CD14-positive monocyte (primary cell): ENCODE results near the gene MT1B. TPM values are rescaled to one million over a fixed set of nuclear protein-coding genes. Genes with fewer than 3 reads are reported as not detected.

Experiments
- DNase-seq, 3 donors: peaks; one replicate each; pipeline ENCODE4 v3.0.0-alpha.2; 2011 to 2022
- H2AFZ ChIP-seq: 2 replicates; pipeline ENCODE4 v1.6.0; 2012; ENCODE audit warnings: mild to moderate bottlenecking, low read depth, low read length, inconsistent platforms; ENCODE audit not compliant: insufficient read depth, poor library complexity, severe bottlenecking
- H3K27ac ChIP-seq, 2 donors: 1 replicate in 1 of 2; 2 replicates in 1 of 2; pipeline ENCODE4 v1.5.1; 2012 to 2013; ENCODE audit warnings: low read length in 2 of 2, control low read depth in 1 of 2, inconsistent platforms in 1 of 2, low read depth in 1 of 2, mild to moderate bottlenecking in 1 of 2
- H3K27me3 ChIP-seq, 2 donors: one replicate each; pipeline versions ENCODE4 v1.6.0 to v1.6.1; 2011 to 2013; ENCODE audit warnings: low read length in 2 of 2; ENCODE audit not compliant: control insufficient read depth in 2 of 2, insufficient read depth in 2 of 2
- H3K36me3 ChIP-seq, 2 donors: replicated peaks in 1 of 2; 1 replicate in 1 of 2; 2 replicates in 1 of 2; pipeline versions ENCODE4 v1.5.1 to v1.6.1; 2012 to 2013; ENCODE audit warnings: low read length in 2 of 2, control low read depth in 1 of 2, inconsistent platforms in 1 of 2, mild to moderate bottlenecking in 1 of 2; ENCODE audit not compliant: insufficient read depth in 2 of 2, control insufficient read depth in 1 of 2
- H3K4me1 ChIP-seq, 2 donors: 1 replicate in 1 of 2; 2 replicates in 1 of 2; pipeline versions ENCODE4 v1.5.1 to v1.6.1; 2012 to 2013; ENCODE audit warnings: low read length in 2 of 2, control low read depth in 1 of 2, inconsistent platforms in 1 of 2, mild to moderate bottlenecking in 1 of 2, moderate library complexity in 1 of 2; ENCODE audit not compliant: insufficient read depth in 2 of 2, control insufficient read depth in 1 of 2
- H3K4me2 ChIP-seq: replicated peaks from 2 replicates; pipeline ENCODE3; 2012; ENCODE audit warnings: low read length, moderate library complexity, mild to moderate bottlenecking; ENCODE audit not compliant: poor library complexity, severe bottlenecking; ENCODE audit errors: extremely low read depth
- H3K4me3 ChIP-seq, 3 experiments: fragments of 200-600 bp in 1 of 3; sonication (generic) in 1 of 3; replicated peaks in 1 of 3; 1 replicate in 2 of 3; 2 replicates in 1 of 3; pipeline ENCODE4 v1.5.1; 2011 to 2013; ENCODE audit warnings: low read length in 3 of 3, mild to moderate bottlenecking in 3 of 3, control low read depth in 2 of 3, low read depth in 2 of 3, inconsistent platforms in 1 of 3, moderate library complexity in 1 of 3
- H3K79me2 ChIP-seq: 2 replicates; pipeline ENCODE4 v1.6.0; 2012; ENCODE audit warnings: mild to moderate bottlenecking, control low read depth, inconsistent platforms, low read length, moderate library complexity; ENCODE audit not compliant: insufficient read depth
- H3K9ac ChIP-seq: 2 replicates; pipeline ENCODE4 v1.6.0; 2017; ENCODE audit warnings: low read length, mild to moderate bottlenecking; ENCODE audit not compliant: insufficient read depth, poor library complexity, severe bottlenecking
- H3K9me3 ChIP-seq, 2 donors: replicated peaks in 1 of 2; 1 replicate in 1 of 2; 2 replicates in 1 of 2; pipeline versions ENCODE4 v1.5.1 to v1.6.1; 2012 to 2013; ENCODE audit warnings: low read length in 2 of 2, control low read depth in 1 of 2; ENCODE audit not compliant: control insufficient read depth in 1 of 2, insufficient read depth in 1 of 2
- H4K20me1 ChIP-seq: 2 replicates; pipeline ENCODE4 v1.6.0; 2012; ENCODE audit warnings: mild to moderate bottlenecking, low read length, control low read depth, moderate library complexity; ENCODE audit not compliant: insufficient read depth
- H3K27ac Mint-ChIP-seq, 7 donors: one replicate each; pipeline ENCODE4 v1.8.0; 2020; ENCODE audit warnings: mild to moderate bottlenecking in 7 of 7, mixed read lengths in 7 of 7, moderate library complexity in 6 of 7, inconsistent platforms in 2 of 7
- H3K27me3 Mint-ChIP-seq, 3 donors: one replicate each; pipeline ENCODE4 v1.8.0; 2021 to 2022; ENCODE audit warnings: low read depth in 3 of 3, mild to moderate bottlenecking in 3 of 3, mixed read lengths in 3 of 3, moderate library complexity in 3 of 3, inconsistent platforms in 1 of 3
- H3K36me3 Mint-ChIP-seq, 2 donors: one replicate each; pipeline ENCODE4 v1.8.0; 2020; ENCODE audit warnings: mixed read lengths in 2 of 2, inconsistent platforms in 1 of 2, mild to moderate bottlenecking in 1 of 2
- H3K4me1 Mint-ChIP-seq: one replicate; pipeline ENCODE4 v1.8.0; 2020; ENCODE audit warnings: mild to moderate bottlenecking, mixed read lengths
- H3K4me3 Mint-ChIP-seq, 2 donors: one replicate each; pipeline ENCODE4 v1.8.0; 2020; ENCODE audit warnings: mild to moderate bottlenecking in 2 of 2, mixed read lengths in 2 of 2, moderate library complexity in 1 of 2
- H3K9me3 Mint-ChIP-seq, 7 donors: one replicate each; pipeline ENCODE4 v1.8.0; 2020 to 2022; ENCODE audit warnings: mixed read lengths in 7 of 7, mild to moderate bottlenecking in 6 of 7, moderate library complexity in 6 of 7, inconsistent platforms in 2 of 7
- CTCF ChIP-seq: fragments of 200-600 bp; IDR thresholded peaks from one replicate; pipeline ENCODE4 v1.8.0; 2022; ENCODE audit warnings: antibody characterized with exemption, mild to moderate bottlenecking
- WGBS: methylation state at CpG from one replicate; pipeline ENCODE4 v1.1.5; 2013; ENCODE audit warnings: missing lambda C conversion rate; ENCODE audit not compliant: insufficient coverage; 5-methylcytosine and 5-hydroxymethylcytosine counted together
- intact Hi-C, 2 donors: fragments of 100-400 bp; cut with micrococcal nuclease; formaldehyde crosslinking; loops; one replicate each; pipeline versions ENCODE4 v1.15.0 to v1.15.1; 2023
- polyA plus RNA-seq, 3 donors: library from polyadenylated mRNA; depleted of rRNA in 1 of 3; unstranded in 2 of 3; stranded (reverse) in 1 of 3; fragments of 300-500 nt in 2 of 3; fragments of >200 nt in 1 of 3; fragmentation: Illumina TruSeq in 2 of 3; gene quantifications; 1 replicate in 2 of 3; 2 replicates in 1 of 3; pipeline ENCODE4 v1.2.3, GENCODE V29; 2012 to 2021

Gene MT1B
- polyA plus RNA-seq, 3 donors, result not detected

DNA sequence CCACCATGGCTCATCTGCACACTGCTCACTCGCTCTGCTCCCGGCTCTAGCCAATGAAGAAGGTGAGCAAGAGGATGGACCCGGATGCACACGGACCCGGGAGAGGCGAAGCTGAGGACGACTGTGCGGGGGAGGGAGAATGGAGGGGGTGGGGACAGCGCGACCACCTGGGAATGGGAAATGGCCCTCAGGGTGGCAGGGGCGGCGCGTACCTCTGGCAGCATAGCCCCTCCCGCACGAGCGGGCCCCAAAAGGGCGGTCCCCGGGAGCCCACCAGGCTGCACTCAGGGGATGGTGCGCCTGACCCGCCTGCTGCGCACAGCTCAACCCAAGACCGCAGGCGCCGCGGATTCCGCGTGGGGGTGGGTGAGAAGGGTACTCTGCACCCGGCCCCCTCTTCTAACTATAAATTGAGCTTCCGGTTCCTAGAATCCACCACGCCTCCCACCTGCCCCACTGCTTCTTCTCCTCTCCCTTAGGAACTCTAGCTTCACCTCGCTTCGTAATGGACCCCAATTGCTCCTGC, 24.1 kb downstream of the MT1B start:
- no peak overlapping the region for H3K9ac ChIP-seq
- H3K4me2 ChIP-seq, result peak overlapping the region; percentile 36
- 2% methylated on average over 25 of the region's 32 CpGs for WGBS
- peaks cover 25 to 66% of the 10 kb centered on the region in 2 donors for H3K27me3 ChIP-seq
- peak overlapping the region; percentile 21 for H2AFZ ChIP-seq
- Mint-ChIP-seq H3K27me3 (peaks cover 62 to 72% (median 70%) of the 10 kb centered on the region in 3 donors), H3K4me3 (peak overlapping the region; percentile 71 to 87), H3K36me3 (peaks cover 5% of the 10 kb centered on the region in 2 donors), H3K4me1 (peaks cover 9% of the 10 kb centered on the region), H3K27ac (no peak overlapping the region), H3K9me3 (peaks cover 0 to 11% (median 2%) of the 10 kb centered on the region in 7 donors)
- no peak for DNase-seq
- H3K79me2 ChIP-seq, result no peaks in the 10 kb centered on the region
- peaks cover 0 to 11% of the 10 kb centered on the region in 2 donors for H3K9me3 ChIP-seq
- H3K4me1 ChIP-seq, result peaks cover 0 to 5% of the 10 kb centered on the region in 2 donors
- no peak overlapping the region for H3K27ac ChIP-seq
- H3K4me3 ChIP-seq, result peak overlapping the region in 1 of 3 experiments; percentile 42
- H4K20me1 ChIP-seq, result no peaks in the 10 kb centered on the region
- no peak for TF ChIP-seq CTCF
- intact Hi-C loops, result no loop called here
- H3K36me3 ChIP-seq, result no peaks in the 10 kb centered on the region

DNA sequence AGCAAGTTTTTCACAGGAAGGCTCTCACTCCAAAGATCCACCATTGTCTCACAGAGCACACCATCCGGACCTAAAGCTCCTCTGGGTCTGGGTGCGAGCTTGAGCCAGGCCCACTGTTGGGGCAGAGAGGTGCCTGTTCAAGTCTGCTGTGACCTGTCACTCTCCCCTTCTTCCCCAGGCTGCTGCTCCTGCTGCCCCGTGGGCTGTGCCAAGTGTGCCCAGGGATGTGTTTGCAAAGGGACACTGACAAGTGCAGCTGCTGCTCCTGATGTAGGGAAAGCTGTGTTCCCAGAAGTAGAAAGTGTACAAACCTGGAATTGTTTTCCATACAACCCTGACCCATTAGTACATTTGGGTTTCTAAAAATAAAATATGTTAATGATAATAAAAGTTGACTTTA, 25.8 kb downstream of the MT1B start:
- peaks cover 6 to 12% of the 10 kb centered on the region in 2 donors for H3K4me1 ChIP-seq
- H3K36me3 ChIP-seq, result no peaks in the 10 kb centered on the region
- H3K4me3 Mint-ChIP-seq, result peak overlapping the region in 1 of 2 donors; percentile 87
- peaks cover 5% of the 10 kb centered on the region in 2 donors for H3K36me3 Mint-ChIP-seq
- WGBS, result 83% methylated on average over 2 of the region's 3 CpGs
- H3K4me1 Mint-ChIP-seq, result peaks cover 17% of the 10 kb centered on the region
- no peak for TF ChIP-seq CTCF
- H3K4me2 ChIP-seq, result no peak overlapping the region
- peaks cover 20 to 49% of the 10 kb centered on the region in 2 donors for H3K27me3 ChIP-seq
- H3K27me3 Mint-ChIP-seq, result peaks cover 52 to 57% (median 56%) of the 10 kb centered on the region in 3 donors
- H4K20me1 ChIP-seq, result no peaks in the 10 kb centered on the region
- peaks cover 0 to 11% of the 10 kb centered on the region in 2 donors for H3K9me3 ChIP-seq
- no peak overlapping the region for H3K27ac ChIP-seq
- H3K4me3 ChIP-seq, result no peak overlapping the region
- no peak for DNase-seq
- no peak overlapping the region for H3K9ac ChIP-seq
- peaks cover 0 to 11% (median 0%) of the 10 kb centered on the region in 7 donors for H3K9me3 Mint-ChIP-seq
- H3K27ac Mint-ChIP-seq, result no peak overlapping the region
- H2AFZ ChIP-seq, result no peak overlapping the region
- intact Hi-C loops, result no loop called here
- no peaks in the 10 kb centered on the region for H3K79me2 ChIP-seq
